Esophagus squamous epithelium (tissue), 4 donors: ENCODE results near the gene ANKRD34A.
"Not testable (repeated sequence)": the region's sequence is repeated elsewhere in the genome, so short reads cannot be mapped to it uniquely, and the experiment has no call there.

ENCODE experiments used
- POLR2A ChIP-seq, 4 donors: fragments of 450-650 bp; IDR thresholded peaks; one replicate each; pipeline ENCODE4 v1.6.1; 2017; ENCODE audit warnings: antibody characterized with exemption in 4 of 4, mild to moderate bottlenecking in 4 of 4, moderate library complexity in 3 of 4
- TF ChIP-seq, protein P1 (sequence below), 6 experiments: fragments of 450-650 bp in 4 of 6; fragments of 200-600 bp in 2 of 6; sonication (generic) in 2 of 6; IDR thresholded peaks; one replicate each; pipeline ENCODE4 v1.5.1; 2016 to 2019; ENCODE audit warnings: antibody characterized with exemption in 6 of 6, mild to moderate bottlenecking in 4 of 6, moderate library complexity in 4 of 6

DNA sequence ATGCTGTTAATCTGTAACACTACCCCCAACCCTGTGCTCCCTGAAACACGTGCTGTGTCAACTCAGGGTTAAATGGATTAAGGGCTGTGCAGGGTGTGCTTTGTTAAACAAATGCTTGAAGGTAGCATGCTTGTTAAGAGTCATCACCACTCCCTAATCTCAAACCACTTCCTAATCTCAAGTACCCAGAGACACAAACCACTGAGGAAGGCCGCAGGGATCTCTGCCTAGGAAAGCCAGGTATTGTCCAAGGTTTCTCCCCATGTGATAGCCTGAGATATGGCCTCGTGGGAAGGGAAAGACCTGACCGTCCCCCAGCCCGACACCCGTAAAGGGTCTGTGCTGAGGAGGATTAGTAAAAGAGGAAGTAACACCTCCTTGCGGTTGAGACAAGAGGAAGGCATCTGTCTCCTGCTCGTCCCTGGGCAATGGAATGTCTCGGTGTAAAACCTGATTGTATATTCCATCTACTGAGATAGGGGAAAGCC, 31.8 kb downstream of the ANKRD34A start:
- TF ChIP-seq, protein P1, sequence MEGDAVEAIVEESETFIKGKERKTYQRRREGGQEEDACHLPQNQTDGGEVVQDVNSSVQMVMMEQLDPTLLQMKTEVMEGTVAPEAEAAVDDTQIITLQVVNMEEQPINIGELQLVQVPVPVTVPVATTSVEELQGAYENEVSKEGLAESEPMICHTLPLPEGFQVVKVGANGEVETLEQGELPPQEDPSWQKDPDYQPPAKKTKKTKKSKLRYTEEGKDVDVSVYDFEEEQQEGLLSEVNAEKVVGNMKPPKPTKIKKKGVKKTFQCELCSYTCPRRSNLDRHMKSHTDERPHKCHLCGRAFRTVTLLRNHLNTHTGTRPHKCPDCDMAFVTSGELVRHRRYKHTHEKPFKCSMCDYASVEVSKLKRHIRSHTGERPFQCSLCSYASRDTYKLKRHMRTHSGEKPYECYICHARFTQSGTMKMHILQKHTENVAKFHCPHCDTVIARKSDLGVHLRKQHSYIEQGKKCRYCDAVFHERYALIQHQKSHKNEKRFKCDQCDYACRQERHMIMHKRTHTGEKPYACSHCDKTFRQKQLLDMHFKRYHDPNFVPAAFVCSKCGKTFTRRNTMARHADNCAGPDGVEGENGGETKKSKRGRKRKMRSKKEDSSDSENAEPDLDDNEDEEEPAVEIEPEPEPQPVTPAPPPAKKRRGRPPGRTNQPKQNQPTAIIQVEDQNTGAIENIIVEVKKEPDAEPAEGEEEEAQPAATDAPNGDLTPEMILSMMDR (IDR thresholded peaks at IDR 0.05): not testable (repeated sequence)
- TF ChIP-seq POLR2A (IDR thresholded peaks at IDR 0.05): not testable (repeated sequence)
